Sigmoid colon (tissue), 3 donors: ENCODE data around the gene TMEM229B.

Experiments
- CTCF ChIP-seq, 4 experiments: fragments of 450-650 bp in 3 of 4; fragments of 200-600 bp in 1 of 4; IDR thresholded peaks; one replicate each; pipeline ENCODE4 v1.5.1; 2016 to 2019; ENCODE audit warnings: antibody characterized with exemption in 4 of 4, mild to moderate bottlenecking in 3 of 4, moderate library complexity in 2 of 4
- POLR2A ChIP-seq, 2 donors: fragments of 450-650 bp; IDR thresholded peaks; one replicate each; pipeline ENCODE4 v1.6.1; 2016; ENCODE audit warnings: antibody characterized with exemption in 2 of 2, mild to moderate bottlenecking in 2 of 2, moderate library complexity in 2 of 2

GRCh38 chr14:67461996-67462395 lies 26.5 kb downstream of the TMEM229B start:
- TF ChIP-seq CTCF (IDR thresholded peaks at IDR 0.05) (no peak), POLR2A (IDR thresholded peaks at IDR 0.05) (no peak)
